HG02970 (cell line): ENCODE data around the gene GLS2.
"Not testable (repeated sequence)": the region's sequence is repeated elsewhere in the genome, so short reads cannot be mapped to it uniquely, and the experiment has no call there.

Experiments used
- ATAC-seq: cut with Tn5 transposase; IDR thresholded peaks from one replicate; pipeline ENCODE4 v1.9.1; 2021; ENCODE audit warnings: mild to moderate bottlenecking, moderate library complexity, moderate number of reproducible peaks; ENCODE audit not compliant: unreplicated experiment, low FRiP score

Gene GLS2

DNA sequence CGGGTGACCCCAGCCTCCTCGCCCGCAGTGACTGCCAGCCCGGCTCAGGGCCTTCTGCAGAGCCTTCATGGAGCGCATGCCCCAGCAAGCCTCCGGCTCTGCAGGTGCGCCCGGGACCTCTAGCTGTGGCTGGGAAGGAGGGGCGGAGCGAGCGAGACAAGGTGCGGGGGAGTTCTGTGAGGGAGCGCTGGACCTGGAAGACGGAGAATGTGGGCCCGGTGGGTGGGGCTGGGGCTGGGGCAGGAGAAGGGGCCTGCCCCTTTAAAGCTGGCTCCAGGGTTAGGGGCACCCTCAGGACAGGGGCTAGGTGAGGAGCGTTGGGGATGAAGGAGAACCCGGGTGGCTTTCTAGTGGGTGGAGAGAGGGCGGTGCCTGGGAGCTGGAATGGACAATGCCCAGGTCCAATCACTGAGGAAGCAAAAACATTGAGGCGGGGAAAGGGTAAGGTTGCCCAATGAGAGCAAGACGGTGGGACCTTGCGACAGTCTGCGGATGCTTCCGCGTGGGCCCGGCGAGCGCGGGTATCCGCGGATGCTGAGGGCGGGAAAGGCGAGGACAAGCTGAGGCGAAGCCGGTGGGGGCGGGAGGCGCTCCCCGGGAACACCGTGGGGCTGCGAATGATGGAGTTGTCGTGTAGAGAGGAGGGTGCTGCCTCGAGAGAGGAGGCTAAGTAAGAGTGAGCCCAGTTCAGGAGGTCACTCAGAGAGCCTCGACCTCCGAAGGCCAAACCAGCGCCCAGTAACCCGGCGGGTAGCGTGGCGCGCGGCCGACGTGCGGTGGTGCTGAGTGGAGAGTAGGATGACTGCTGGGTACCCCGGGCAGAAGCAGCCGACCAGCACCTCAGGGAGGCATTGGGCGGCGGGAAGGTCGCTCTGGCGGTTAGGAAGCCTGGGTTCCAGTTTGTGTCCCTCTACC lies at the start of gene GLS2:
Gene GLS2, minus strand, starts transcription at position 121 of the 915 bp plus-strand sequence. Its CDS starts 43 bp downstream, at position 78.
- ATAC-seq, result no peak

DNA sequence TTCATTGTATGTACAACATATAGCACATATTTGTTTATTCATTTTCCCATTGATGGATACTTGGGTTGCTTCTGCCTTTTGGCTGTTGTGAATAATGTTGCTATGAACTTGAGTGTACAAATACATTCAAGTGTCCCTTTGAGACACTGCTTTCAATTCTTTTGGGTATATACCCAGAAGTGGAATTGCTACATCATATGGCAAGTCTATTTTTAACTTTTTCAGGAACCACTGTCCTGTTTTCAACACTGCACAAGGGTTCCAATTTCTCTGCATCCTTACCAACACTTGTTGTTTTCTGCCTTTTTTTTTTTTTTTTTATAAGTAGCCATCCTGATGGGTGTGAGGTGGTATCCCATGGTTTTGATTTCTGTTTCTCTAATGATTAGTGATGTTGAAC lies 49.6 kb upstream of the GLS2 start:
- no peak for ATAC-seq

DNA sequence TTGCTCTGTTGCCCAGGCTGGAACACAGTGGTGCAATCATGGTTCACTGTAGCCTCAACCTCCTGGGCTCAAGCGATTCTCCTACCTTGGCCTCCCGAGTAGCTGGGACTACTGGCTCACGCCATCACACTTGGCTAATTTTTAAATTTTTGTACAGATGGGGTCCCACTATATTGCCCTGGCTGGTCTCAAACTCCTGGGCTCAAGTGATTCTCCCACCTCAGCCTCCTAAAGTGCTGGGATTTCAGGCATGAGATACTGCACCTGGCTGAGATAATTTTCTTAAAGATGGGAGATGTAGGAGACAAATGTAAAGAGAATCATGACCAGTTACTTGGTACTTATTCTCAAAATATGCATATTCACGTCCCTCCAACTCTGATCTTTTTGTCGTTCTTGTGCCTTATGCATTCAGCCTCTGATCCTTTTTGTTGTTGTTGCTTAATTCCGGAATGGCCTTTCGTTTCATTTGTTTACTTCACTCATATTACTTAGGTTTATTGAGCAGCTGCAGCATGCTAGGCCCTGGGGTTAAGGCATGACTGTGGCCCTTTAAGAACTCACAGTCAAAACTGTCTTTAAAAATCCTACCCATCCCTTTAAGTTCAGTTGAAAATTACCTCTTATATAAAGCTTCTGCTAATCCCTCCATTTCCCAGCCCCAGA lies 42.6 kb upstream of the GLS2 start:
- no peak for ATAC-seq

DNA sequence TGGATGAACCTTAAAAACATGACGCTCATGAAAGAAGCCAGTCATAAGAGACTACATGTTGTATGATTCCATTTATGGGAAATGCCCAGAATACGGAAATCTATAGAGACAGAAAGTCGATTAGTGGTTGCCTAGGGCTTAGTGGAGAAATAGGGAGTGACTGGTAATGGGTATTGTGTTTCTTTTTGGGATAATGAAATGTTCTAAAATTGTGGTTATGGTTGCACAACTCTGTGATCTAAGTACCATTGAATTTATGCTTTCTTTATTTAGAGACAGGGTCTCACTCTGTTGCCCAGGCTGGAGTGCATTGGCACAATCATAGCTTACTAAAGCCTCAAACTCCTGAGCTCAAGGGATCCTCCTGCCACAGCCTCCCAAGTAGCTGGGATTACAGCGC lies 41.7 kb upstream of the GLS2 start:
- ATAC-seq, result no peak

DNA sequence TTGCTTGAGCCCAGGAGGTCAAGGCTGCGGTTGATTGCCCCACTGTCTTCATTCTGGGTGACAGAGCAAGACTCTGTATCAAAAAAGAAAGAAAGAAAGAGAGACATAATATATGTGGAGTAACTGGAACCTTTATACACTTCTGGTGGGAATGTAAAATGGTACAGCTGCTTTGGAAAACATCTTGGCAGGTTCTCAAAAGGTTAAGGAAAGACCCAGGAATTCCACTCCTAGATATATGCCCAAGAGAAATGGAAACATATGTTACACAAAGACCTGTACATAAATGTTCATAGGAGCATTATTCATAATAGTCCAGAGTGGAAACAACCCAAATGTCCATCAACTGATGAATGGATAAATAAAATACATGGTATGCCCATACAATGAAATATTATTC lies 40.9 kb upstream of the GLS2 start:
- ATAC-seq, result no peak

DNA sequence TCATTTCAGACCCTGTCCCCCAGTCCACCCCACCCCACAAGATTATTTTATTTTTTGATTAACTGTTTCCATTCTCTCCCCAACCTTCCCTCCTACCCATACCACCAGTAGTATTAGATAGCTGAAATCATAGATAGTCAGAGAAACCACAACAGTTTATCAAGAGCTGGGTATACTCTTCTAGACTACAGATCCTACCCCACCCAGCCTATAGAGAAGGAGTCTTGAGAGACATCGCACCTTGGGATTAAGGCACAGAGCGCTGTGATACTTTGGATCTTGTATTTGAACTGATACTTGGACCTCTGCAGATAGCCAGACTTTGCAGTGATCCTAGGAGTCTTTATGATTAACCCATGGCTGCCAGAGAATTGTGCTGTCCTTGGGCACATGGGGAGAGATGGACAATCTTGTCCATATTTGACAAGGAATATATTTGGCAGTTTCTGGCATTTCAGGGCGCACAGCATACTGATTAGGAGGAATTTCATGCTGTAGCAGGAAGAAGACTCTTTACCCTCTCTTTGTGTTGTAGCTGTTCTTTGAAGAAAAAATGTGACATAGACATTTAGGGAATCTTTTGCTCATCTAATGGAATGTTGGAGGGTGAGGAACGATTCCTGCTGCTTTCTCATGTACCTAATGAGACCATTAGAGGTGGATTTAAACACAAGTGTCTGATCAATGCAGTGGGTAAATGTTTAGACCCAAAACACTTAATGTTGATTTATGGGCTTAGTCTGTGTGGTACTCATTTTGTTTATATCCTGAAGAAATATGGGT lies 34.6 kb upstream of the GLS2 start:
- no peak for ATAC-seq

DNA sequence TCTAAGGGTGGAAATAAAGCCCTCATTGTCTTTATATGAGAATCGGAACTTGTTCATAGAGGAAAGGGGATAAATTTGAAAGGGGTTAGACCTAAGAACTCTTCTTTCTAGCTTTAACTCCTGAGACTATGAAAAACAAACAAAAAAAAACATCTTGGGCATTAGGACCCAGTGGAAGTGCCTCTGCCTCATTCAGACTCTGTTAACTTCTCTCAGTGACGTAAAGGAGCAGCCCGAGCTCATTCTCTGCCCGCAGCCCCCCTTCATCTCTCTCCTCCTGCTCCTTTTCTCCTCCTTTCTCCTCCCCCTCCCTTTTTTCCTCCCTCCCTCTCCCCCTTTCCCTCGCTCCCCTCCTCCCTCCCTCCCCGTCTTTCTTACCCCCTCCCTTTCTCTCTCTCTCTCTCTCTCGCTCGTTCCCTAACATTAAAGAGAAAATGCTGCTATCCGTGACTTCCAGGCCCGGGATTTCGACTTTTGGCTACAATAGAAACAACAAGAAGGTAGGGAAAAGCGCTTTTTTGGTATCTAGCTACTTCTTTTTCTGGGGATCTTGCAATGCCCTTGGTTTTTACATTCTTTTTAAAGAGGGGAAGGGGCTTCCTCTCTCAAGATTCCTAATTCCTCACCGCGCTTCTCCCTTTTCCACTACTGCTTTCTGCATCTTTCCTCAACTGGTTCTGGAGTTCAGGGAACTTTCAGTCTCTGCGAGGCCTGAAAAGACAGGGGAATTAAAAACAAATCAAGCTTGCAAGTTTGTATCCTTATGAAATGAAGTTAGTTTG lies 33.8 kb upstream of the GLS2 start, which contains the start of gene RBMS2:
Gene RBMS2, plus strand, starts transcription at position 231 of the 782 bp plus-strand sequence. Its CDS starts 204 bp downstream, at position 435.
- ATAC-seq, result no peak

DNA sequence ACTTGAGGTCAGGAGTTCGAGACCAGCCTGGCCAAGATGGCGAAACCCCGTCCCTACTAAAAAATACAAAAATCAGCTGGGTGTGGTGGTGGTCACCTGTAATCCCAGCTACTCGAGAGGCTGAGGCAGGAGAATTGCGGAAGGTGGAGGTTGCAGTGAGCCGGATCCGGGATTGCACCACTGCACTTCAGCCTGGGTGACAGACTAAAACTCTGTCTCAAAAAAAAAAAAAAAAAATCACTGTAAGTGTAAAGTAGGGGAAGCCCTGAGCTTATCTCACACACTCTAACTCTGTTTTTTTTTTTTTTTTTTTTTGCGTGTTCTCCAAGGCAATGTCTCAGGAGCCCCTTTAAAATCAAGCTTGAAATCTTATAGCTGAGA lies 33.2 kb upstream of the GLS2 start:
- no peak for ATAC-seq

DNA sequence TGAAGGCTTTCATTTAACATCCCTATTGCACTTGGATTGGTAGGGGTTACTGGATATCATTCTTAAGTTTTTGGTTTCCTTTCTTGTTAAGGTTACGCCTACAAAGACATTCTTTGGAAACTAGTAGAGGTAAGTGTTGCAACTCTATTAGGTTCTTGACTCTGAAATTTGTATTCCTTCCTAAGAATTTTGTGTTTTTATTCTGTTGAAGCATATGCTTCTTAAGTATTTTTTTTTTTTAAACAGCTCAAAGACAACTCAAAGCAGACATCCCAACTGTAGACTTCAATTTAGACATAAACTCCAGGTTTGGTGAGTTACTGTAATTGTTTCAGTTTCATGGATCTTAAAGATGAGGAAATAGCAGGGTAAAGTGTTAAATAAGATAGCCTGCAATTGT lies 32.5 kb upstream of the GLS2 start:
- no peak for ATAC-seq

DNA sequence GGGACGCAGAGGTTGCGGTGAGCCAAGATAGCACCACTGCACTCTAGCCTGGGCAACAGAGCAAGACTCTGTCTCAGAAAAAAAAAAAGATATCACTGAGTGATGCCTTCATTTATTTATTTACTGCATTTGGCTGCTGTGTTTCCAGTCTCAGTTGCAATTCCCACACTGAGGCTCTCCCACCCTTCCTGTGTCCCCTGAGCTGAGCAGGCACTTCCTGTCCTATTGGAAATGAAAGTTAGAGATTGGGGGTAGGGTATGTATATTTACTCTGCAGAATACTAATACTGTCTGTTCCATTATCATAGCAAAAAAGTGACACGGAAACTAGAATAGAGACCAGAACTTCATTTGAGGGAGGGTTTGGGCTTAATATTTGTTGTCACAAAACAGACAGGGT lies 32.1 kb upstream of the GLS2 start:
- no peak for ATAC-seq

DNA sequence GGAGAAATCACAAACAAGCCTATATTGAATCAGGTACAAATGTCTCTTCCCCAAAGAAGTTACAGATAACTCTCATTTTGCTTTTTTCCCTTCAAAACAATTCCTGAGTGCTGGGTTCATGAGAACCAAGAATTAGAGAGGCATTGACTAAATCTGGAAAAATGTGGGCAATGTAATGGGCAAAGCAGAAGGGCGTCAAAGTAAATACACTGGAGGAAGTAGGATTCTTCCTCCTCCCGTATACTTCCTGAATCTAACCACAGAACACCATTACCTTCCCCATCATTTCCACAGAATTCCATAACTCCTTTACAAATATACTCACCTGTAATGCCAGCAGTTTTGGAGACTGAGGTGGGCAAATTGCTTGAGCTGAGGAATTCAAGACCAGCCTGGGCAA lies 30.6 kb upstream of the GLS2 start:
- no peak for ATAC-seq

DNA sequence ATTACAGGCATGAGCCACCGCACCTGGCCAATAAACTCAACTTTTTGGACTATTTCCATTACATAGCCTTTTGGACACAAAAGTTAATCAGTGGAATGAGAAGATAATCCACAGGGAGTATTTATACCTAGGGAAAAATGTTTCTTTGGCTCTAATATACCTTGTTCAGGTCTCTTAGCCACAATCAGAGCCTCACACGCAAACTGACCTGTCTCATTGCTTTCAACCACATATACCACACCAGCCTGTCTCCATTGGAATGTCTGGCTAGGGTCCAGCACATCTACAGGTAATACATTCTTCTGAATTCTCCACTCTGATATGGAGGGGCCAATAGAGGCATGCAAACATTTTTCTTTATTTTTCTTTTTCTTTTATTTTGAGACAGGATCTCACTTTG lies 29.9 kb upstream of the GLS2 start:
- ATAC-seq, result no peak

DNA sequence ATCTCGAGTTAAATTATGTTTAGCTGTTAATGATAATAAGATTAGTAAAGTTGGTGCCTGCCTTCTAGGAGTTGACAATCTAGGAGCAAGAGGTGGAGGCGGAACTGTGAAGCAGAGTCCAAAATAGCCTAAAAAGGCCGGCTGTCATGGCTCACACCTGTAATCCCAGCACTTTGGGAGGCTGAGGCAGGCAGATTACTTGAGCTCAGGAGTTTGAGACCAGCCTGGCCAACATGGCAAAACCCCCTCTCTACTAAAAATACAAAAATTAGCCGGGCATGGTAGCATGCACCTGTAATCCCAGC lies 26.0 kb upstream of the GLS2 start:
- ATAC-seq, result not testable (repeated sequence)

DNA sequence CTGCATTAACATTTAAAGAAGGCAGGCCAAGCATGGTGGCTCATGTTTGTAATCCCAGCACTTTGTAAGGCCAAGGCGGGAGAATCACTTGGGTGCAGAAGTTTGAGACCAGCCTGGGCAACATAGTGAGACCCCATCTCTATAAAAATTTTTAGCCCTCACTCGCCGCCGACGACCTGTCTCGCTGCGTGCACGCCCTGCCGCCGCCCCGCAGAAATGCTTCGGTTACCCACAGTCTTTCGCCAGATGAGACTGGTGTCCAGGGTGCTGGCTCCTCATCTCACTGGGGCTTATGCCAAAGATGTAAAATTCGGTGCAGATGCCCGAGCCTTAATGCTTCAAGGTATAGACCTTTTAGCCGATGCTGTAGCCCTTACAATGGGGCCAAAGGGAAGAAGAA lies 22.8 kb upstream of the GLS2 start:
- ATAC-seq, result no peak

DNA sequence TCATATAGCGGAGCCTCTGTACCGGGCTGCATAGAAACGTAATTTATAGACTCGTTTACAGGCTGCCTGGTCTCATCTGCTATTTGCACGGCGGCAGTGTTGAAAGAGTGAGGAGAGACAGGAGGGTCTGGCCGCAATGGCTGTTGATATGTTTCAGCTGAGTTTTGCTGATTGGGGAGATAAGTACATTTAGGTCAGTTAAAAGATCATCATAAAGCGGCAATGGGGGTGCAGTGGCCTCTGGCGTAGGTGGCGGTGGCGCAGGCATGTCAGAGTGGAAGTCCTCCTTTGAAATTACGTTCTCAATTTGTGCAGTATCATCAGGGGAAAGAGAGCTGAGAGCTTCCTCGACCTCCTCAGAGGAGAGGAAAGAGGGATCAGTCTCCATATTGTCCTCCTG lies 11.9 kb upstream of the GLS2 start:
- ATAC-seq, result not testable (repeated sequence)

DNA sequence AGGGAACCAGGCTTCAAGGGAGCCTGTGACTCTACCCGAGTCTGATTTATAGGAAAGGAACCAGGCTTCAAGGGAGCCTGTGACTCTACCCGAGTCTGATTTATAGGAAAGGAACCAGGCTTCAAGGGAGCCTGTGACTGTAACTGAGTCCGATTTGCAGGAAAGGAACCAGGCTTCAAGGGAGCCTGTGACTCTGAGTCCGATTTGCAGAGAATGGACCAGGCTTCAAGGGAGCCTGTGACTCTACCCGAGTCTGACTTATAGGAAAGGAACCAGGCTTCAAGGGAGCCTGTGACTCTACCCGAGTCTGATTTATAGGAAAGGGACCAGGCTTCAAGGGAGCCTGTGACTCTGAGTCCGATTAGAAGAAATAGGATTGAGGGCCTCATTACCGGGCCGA lies 11.5 kb upstream of the GLS2 start:
- not testable (repeated sequence) for ATAC-seq

DNA sequence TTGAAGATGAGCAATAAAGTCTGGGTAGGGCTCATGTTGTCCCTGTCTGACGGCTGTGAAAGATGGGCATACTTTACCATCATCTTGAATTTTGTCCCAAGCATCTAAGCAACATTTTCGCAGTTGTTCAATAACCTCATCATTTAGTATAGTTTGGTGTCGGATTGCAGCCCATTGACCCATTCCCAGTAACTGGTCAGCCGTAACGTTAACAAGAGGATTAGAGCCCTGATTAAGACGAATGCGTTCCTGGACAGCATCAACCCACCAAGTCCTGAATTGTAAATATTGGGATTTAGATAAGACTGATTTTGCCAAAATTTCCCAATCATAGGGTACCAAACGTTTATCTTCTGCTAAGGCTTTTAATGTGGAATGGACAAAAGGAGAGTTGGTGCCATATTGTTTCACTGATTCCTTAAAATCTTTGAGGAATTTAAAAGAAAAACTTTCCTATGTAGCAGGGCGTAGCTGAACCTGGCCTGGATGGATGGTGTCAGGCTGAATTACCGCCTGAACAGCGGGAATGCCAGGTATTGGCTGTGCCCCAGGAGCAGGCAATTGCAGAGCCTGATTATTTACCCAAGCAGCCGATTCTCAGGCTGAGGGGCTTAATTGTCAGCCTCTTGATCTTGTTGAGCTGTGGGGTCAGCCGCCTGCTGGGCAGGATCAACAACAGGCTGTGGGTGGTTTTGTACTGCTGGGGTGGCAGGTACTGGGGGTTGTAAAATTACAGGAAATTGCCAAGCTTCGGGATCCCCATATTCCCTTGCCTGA lies 10.4 kb upstream of the GLS2 start:
- not testable (repeated sequence) for ATAC-seq

DNA sequence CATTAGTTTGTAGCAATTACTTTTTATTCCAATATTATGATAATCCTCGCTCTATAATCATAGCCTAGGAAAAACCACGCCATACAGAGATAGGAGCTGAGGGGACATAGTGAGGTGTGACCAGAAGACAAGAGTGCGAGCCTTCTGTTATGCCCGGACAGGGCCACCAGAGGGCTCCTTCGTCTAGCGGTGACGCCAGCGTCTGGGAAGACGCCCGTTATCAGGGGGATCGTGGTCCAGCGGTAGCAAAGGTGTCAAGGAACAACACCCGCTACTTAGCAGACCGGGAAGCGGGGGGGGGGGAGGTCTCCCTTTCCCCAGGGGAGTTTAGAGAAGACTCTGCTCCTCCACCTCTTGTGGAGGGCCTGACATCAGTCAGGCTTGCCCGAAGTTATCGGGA lies 8.7 kb upstream of the GLS2 start:
- ATAC-seq, result not testable (repeated sequence)

DNA sequence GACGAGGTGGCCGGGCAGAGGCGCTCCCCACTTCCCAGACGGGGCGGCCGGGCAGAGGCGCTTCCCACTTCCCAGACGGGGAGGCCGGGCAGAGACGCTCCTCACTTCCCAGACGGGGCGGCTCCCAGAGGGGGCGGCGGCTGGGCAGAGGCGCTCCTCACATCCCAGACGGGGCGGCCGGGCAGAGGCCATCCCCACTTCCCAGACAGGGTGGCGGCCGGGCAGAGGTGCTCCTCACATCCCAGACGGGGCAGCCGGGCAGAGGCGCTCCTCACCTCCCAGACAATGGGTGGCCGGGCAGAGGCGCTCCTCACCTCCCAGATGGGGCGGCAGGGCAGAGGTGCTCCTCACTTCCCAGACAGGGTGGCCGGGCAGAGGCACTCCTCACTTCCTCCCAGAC lies 6.5 kb upstream of the GLS2 start:
- not testable (repeated sequence) for ATAC-seq

DNA sequence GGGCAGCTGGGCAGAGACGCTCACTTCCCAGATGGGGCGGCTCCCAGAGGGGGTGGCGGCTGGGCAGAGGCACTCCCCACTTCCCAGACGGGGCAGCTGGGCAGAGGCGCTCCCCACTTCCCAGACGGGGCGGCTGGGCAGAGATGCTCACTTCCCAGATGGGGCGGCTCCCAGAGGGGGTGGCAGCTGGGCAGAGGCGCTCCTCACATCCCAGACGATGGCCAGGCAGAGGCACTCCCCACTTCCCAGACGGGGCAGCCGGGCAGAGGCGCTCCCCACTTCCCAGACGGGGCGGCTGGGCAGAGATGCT lies 6.1 kb upstream of the GLS2 start:
- ATAC-seq, result not testable (repeated sequence)
